GF-D8 (cell line): ENCODE results near the gene GULP1.
"Not testable (repeated sequence)": the region's sequence is repeated elsewhere in the genome, so short reads cannot be mapped to it uniquely, and the experiment has no call there.

Experiments used
- DNase-seq: peaks from one replicate; lab custom pipeline; 2025; lab: John Stamatoyannopoulos, UW

Gene GULP1

DNA sequence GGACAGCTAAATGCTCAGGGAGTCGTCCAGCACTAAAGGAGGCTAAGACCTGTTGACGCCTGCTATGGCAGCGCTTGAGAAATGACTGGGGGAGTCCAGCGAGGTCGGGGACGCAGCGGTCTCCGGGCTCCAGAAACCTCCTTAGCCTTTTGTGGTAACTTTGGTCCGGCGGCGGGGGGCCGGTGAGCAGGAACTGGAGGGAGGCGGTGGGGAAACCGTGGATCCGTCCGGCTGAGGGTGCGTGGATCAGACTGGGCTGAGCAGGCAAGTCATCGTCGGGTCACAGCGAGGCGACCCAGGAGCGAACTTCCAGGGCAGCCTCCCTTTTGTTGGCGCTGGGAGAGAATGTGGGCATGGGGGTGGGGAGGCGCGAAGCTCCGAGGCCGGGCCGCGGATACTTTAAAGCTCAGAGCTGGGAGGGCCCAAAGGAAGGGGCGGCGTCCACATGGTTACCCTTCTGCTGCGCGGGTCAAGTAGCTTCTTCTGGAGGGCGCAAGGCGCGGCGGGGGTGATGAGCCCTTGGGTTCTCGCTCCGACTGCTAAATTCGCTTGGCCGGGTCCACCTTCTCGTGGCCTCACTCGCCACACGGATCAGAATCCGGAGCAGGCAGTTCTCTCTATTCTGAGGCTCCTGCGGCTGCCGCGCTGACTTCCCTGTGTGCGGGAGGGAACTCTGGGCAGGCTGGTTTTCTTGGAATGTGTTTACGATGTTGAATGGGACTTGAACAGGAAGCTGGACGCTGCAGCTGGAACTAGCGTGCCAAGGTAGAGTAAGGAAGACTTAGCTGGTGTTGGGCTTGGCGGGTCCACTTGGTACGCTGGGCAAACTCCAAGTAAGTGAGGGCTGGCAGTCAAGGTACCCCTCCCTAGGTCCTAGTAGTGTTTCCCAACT is 920 bp downstream of the GULP1 start:
- no peak for DNase-seq

DNA sequence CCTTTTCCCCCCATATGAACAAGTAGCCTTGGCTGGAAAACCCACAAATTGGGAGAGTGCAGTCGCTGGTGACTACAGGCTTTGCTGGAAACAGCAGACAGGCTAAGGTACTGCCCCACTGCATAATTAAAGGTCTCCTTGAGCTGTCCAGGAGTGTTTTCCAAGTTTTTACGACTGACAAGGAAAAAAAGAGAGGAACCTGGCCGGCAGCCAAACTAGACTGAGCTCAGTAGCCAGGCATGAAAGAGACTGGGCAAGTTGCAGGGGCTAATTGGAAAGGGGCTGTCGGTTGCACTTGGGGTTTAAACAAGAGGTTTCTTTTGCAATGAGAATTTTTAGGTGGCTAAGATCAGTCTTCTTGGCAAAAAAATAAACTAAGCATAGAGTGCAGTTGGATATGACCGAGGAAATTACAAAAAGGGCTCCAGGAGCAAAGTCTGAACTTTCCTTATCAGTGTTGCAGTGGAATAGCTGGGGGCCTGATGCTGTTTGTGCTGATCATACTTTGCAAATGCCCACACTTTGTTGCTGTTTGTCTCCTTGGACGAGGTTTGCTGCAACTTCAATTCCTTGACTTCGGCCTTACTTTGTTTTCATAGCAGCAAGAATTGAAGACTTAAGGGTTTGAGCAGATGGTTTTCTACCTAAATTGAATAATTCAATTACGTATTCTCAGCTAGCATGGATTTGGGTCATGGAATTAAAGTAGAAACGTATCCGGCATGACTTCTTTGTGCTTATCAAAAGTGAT is 2.1 kb downstream of the GULP1 start:
- DNase-seq, result no peak

DNA sequence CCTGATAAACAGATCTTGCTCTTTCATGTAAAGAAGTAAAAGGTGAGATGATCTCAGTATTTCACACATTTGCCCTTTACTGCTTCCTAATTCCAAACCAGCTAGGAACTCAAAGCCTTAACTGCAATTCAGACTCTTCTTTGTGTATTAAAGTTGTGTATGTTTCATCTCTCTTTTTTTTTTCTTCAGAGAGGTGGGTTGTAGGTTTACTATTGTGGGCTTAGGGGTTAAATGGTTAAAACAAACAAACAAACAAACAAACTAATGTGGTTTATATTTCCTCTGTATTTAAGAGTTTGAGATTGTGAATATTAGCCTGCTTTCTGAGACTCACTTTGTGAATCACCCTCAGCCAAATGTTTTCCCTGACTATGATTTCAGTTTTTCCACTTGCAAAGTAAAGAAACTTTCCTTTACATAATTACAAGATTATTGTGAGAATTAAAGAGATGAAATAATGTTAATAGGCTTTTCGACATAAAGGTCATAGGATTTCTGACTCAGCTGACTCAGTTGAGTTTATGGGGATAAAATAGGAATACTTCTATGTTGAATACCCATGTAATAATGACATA is 2.8 kb downstream of the GULP1 start:
- no peak for DNase-seq

DNA sequence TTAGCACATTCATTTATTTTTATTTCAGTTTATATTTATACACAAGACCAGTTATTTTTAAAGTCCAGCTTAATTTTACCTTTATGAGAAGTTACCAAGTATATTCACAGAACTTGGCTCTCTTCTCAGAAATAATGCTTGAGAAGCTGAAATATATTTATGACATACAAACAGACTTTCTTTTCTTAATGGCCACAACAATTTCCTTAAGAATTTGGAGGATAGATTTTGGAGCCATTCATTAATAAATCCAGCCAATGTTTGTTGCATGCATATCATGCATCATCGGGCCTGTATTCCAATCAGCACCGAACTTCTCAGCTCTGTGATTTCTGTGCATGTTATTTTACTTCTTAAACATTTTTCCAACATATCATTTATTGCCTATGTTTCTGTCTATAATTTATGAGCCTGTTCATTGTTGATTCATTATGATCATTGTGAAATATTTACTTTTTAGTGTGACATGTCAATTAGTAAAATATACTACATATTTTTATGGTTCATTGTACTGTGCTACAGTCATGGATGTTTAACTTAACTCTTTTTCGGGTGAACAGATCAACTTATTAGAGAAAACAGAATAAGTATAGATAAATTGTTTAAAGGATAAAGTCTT is 3.5 kb downstream of the GULP1 start:
- no peak for DNase-seq

DNA sequence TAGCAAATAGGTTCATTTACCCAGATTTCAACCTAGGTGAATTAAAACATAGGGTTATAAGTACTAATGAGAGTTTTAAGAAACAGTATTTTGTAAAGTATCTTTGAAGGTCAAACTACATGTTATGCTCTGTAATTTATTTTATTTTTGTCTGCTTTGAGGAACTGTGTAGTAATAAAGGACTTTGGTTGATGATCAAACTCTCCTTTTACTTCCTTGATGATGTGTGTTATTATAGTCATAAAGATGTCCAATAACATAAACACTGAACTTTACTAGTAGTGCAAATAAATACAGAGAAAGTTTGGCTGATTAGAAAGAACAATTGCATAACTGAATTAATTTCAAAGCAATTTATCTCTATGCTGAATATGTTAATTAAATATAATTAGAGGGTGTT is 6.3 kb downstream of the GULP1 start:
- DNase-seq, result no peak

DNA sequence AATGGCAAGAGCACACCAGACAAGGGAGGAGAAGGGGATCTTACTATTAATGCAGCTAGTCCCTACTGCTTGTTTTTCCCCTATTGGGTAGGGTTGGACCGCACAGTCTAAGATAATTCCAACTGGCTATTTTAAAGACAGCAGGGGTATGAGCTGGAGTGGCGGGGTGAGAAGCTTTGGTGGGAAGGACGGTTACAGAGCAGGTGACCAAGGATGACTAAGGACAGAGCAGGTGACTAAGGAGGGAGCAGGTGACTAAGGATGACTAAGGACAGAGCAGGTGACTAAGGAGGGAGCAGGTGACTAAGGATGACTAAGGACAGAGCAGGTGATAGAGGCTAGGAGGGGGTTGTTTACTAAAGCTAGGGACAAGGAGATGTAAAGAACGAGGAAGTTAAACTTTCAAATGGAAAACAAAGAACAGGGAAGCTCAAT is 7.3 kb downstream of the GULP1 start:
- DNase-seq, result not testable (repeated sequence)

DNA sequence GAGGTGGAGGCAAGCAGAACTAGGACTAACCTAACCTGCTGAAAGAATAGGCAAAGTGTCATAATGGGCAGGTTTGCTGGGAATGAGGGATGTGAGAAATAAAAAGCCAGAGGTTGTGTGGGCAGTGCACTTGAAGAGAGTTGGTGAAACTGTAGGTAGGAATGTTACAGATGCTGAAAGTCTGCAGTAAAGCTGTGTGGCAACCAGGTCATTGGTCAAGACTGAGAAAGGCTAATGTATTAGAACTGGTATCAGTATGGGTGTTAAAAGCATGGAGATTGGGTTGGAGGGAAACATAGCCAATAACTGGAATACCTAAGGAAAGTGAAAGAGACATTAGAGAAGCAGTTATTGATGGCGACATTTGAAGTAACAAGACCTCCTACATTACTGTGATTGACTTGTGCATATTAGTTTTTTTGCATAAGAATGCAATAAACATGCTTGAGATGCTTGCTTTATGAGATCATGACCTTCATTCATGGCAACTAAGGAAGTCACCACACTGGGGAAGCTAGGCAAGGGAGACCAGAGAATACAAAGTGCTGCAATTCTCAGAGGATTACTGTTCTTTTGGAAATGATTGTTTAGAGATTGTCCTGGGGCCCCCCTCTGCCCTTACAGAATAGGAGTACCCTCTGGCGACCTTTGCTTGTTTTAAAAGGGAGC is 11.8 kb downstream of the GULP1 start:
- DNase-seq, result no peak

DNA sequence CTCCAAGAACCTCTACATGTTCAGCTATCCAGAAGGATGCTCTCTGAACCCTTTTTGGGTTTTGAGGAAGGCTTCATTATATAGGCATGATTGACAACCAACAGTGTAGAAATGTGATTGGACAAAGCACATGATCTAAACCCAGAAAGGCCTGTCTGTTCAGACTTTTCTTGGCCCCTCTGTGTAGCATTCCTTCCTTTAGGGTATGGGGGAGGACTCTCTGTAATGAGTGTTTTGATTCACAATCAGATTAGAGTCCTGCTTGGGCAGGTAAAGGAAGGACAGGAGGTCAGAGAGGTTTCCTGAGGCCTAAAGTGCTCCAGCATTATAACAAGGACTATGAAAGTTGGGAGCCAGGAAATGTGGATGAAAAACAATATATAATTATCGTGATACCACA is 13.6 kb downstream of the GULP1 start:
- DNase-seq, result no peak

DNA sequence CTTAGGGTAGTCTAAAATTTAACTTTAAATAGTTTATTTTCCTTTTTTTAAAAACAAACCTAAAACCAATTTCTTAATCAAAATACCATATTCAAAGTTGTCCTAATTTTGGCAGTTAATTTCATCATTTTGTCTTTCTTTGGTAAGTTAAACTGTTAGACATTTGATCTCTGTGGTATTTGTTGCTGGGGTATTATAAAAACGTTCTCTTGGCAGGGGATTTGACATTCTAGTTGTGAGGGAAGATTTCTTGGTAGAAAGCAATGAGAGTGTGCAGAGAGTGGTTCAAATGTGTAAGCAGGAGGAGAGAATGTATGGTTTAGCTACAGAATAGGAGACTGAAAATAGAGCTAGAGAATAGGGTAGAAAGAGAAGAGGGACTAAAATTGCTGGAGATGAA is 14.6 kb downstream of the GULP1 start:
- no peak for DNase-seq

DNA sequence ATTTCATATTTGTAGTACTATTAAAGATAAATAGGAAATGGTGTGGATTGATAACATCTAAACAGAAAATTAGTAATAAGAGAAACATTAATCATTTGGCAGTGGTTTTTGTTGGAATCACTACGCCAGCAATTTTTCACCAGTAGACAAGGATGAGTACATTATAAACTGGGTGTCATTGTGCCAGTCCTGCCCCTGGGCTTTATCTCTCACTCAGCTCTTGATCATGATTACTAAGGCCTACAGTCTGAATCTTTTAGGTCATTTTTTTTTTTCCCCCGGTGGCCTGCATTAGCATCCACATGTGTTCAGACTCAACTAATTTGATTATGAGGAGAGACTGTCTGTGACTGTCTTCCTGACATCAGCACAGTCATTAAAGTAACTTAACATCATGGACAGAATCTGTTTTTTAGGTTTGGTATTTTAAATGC is 16.2 kb downstream of the GULP1 start:
- DNase-seq, result no peak

DNA sequence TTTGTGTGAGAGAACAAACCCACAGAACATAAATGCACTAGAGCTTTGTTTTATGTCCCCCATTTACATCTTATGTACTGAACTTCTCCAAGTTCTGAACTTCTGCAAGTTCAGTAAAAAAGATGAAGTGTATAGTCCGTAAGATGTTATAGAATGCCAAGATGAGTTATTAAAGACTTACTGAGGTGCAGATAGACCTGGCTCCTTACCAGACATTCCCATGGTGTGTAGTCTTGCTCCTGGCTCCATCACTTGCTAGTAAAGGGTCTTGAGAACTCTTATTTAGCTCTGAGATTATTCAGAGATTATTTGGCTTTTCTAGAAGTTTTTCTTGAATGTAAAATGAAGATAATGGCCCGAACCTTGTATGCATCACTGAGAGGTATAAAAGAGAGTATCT is 16.8 kb downstream of the GULP1 start:
- no peak for DNase-seq

DNA sequence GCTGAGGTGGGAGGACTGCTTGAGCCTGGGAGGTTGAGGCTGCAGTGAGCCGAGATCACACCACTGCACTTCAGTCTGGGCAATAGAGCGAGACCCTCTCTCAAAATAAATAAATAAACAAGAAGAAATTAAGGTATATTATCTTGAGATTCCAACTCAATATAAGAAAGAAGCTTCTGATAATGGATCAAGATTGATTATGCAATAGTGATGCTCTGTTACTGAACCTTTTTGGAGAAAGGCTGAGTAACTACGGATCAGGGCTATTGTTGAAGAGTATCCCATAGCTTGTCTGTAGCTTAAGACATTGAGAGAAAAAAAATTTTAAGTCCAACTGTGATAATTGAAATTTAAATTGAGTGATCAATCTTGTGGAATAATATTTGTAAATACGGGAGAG is 17.7 kb downstream of the GULP1 start:
- no peak for DNase-seq

DNA sequence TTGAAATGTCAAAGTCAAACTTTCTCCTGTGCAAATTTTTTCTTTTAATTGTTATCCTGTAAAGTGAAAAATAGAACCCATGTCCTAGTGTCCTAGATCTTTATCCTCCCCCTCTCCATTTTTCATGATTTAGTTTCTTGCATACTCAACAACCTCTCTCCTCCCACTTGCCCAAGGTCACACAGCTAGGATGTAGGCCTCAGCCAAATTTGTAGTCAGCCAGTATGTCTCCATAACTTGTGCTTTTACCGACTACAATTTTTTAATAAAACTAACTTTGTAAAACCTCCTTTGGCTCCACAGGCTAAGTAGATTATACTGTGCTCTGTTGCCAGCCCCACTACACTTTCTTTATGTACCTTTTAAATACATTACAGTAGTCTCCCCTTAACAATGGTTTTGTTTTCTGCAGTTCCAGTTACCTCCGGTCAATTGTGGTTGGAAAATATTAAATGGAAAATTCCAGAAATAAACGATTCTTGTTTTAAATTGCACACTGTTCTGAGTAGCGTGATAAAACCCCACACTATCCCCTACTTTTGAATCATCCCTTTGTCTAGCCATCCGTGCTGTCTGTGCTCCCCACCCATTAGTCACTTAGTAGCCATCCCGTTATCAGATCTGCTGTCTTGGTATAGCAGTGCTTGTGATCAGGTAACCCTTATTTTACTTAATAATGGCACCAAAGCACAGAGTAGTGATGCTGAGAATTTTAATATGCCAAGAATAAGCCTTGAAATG is 22.8 kb downstream of the GULP1 start:
- DNase-seq, result no peak

DNA sequence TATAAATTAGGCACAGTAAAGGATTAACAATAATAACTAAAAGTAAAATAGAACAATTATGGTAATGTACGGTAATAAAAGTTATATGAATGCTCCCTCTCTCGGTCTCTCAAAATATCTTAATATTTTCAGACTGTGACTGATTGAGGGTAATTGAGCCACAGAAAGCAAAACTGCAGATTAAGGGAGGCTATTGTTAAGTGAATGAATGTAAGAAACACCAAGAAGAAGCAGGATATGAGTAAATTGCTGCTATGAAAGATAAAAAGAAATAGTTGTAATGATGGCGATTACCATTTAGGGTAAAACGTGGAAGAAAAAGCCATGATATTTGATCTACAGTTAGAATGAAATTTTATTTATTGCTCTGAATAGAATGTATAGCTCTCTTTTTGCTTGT is 24.1 kb downstream of the GULP1 start:
- no peak for DNase-seq

DNA sequence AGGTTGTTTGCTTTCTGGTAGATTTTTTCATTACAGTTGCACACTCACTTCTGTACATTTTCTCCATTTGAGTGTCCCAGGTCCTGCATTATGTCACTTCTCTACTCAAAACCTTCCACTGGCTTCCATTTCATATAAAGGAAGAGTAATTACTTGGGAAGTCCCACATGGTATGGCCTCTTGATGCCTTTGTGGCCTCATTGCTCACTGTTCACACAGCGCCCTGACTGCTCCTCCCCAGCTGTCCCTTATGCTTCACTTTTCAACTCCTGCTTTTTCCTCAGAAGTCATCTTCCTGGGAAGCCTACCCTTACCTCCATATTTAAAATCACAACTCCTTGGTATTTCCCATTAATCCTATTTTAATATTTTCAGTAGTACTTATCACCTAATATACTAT is 24.7 kb downstream of the GULP1 start:
- no peak for DNase-seq

DNA sequence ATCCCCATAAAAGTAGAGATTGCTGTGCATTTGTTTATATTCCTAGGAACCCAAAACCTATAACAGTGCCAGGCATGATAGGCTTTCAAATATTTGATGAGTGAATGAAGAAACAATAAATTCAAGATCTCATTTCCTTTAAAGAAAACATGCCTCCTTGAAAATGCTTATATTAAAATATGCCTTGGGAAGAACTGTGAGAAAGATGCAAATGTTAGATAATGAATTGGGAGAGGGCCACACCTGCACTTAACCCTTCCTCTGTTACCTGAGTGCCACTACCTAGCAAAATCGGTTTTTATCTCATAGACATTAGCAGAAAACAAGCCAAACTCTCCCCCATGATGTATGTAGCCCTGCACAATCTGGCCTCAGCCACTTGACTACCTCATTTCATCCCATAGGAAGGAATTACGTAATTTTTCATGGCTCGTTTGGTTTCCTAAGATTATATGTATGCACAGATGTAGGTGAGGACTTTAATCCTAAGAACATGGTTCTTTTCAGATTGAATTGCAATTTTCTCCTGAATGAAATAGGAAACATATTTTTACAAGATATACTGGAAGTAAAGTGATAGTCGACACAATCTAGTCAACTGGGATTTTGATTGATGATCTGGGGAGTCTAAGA is 25.2 kb downstream of the GULP1 start:
- no peak for DNase-seq

DNA sequence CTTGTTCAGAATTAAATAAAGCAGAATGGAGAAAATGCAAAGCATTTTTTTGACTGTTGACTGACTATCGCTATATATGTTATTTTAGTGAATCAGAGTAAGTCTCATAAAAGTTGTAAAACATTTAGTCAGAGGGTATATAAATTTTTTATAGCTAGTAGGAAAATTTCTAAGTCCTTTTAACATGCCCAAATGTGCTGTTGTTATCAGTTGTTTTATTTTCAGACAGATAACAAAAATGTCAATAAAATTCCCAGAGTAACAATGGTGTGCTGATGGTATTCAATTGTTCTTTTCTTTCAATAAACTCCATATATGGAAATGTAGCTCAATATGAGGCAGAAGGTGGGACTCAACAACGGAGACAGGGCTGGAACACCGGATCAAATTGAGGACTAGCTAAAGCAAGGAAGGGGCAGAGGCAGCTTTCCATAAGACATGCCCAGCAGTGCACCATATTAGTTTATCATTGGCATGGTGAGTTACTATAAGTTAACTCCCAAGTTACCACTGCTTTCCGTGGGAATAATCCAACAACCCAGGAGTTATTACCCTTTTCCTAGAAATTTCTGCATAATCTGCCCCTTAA is 26.6 kb downstream of the GULP1 start:
- no peak for DNase-seq

DNA sequence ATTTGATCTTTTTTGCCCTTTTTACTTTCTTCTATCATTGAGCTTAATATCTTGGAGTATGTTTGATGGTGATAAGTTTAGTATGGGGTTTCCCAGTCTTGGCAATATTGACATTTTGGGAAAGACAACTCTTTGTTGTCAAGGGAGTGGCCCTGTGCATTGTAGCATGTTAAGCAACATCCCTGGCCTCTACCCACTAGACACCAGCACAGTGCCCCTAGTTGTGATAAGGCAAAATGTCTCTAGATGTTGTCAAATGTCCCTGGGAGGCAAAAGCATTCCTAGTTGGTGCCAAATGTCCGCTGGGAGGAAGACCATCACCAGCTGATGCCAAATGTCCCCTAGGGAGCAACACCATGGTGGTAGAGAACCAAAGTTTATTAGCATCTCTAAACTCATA is 28.2 kb downstream of the GULP1 start:
- DNase-seq, result no peak

DNA sequence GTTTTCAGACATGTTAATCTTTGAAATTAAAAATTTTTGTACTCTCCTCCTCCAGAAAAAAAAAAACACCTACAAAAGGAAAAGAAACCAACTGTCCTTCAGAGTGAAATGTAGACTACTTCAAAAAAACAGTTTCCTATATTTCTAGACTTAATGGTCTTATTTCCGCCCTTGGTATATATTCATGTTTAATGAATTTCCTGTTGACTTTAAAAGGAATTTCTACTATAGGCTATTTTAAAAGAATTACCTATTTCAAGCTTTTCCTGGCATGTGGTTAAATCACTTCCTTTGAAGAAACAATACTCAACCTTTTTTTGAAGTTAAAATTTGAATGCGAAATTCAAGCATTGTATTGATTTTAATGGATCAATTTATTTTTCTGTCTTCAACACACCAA is 29.2 kb downstream of the GULP1 start:
- no peak for DNase-seq
